DMS153 (cell line): ENCODE data around the gene PTOV1.

Experiments used
- DNase-seq: peaks from one replicate; lab custom pipeline; 2025; lab: John Stamatoyannopoulos, UW

Gene PTOV1

GRCh38 chr19:49889687-49890348 lies 38.9 kb downstream of the PTOV1 start:
- DNase-seq = peak; percentile 59

- DNase-seq = peak; percentile 34
Observed at GRCh38 chr19:49890349-49891311, 39.7 kb downstream of the PTOV1 start.

GRCh38 chr19:49891393-49891792 lies 40.4 kb downstream of the PTOV1 start:
- DNase-seq = no peak

GRCh38 chr19:49892716-49893115 lies 41.8 kb downstream of the PTOV1 start:
- no peak for DNase-seq

GRCh38 chr19:49894011-49894664 lies 43.2 kb downstream of the PTOV1 start:
- DNase-seq = no peak

GRCh38 chr19:49894879-49895565 lies 44.1 kb downstream of the PTOV1 start:
- no peak for DNase-seq

- DNase-seq = no peak
Observed at GRCh38 chr19:49895566-49896297, 44.8 kb downstream of the PTOV1 start.

- DNase-seq = no peak
Observed at GRCh38 chr19:49896863-49897621, 46.1 kb downstream of the PTOV1 start, which contains the start of gene IL4I1. Gene IL4I1, minus strand, starts transcription at chr19:49896887. Its CDS starts 727 bp downstream, at chr19:49896160.

- no peak for DNase-seq
Observed at GRCh38 chr19:49904136-49904535, 53.2 kb downstream of the PTOV1 start.

- DNase-seq = no peak
Observed at GRCh38 chr19:49906879-49907564, 56.1 kb downstream of the PTOV1 start.

- no peak for DNase-seq
Observed at GRCh38 chr19:49907745-49908446, 56.9 kb downstream of the PTOV1 start.

GRCh38 chr19:49908480-49909420 lies 57.8 kb downstream of the PTOV1 start:
- DNase-seq = no peak

- no peak for DNase-seq
Observed at GRCh38 chr19:49910179-49910578, 59.2 kb downstream of the PTOV1 start.
